ENCODE measurements around the gene MARK4.
"Not testable (repeated sequence)": the region's sequence is repeated elsewhere in the genome, so short reads cannot be mapped to it uniquely, and the experiment has no call there.

Gene MARK4

GRCh38 chr19:45244133-45244794, 6.8 kb upstream of the MARK4 start:
- DNase-seq = no peak

GRCh38 chr19:45245334-45245787, 5.7 kb upstream of the MARK4 start, which contains the start of gene EXOC3L2:
EXOC3L2 (minus strand) TSS chr19:45245407; CDS start chr19:45239045, 6,362 bp downstream.
- DNase-seq = peak; percentile 61

GRCh38 chr19:45245826-45246225, 5.2 kb upstream of the MARK4 start:
- no peak for DNase-seq

GRCh38 chr19:45247136-45247535, 3.9 kb upstream of the MARK4 start:
- no peak for DNase-seq

- DNase-seq = no peak
Measured at GRCh38 chr19:45249261-45250033, 1.6 kb upstream of the MARK4 start.

GRCh38 chr19:45250216-45250831, 747 bp upstream of the MARK4 start:
- DNase-seq = no peak

GRCh38 chr19:45251452-45252354, 632 bp downstream of the MARK4 start:
- DNase-seq = no peak

GRCh38 chr19:45253396-45254027, 2.4 kb downstream of the MARK4 start:
- peak; percentile 28 for DNase-seq

- peak; percentile 33 for DNase-seq
Measured at GRCh38 chr19:45254044-45254531, 3.0 kb downstream of the MARK4 start.

GRCh38 chr19:45255611-45256157, 4.6 kb downstream of the MARK4 start:
- no peak for DNase-seq

- DNase-seq = no peak
Measured at GRCh38 chr19:45256836-45257235, 5.8 kb downstream of the MARK4 start.

- DNase-seq = no peak
Measured at GRCh38 chr19:45258862-45259261, 7.8 kb downstream of the MARK4 start.

- DNase-seq = no peak
Measured at GRCh38 chr19:45262570-45262969, 11.5 kb downstream of the MARK4 start.

- DNase-seq = no peak
Measured at GRCh38 chr19:45263013-45263412, 11.9 kb downstream of the MARK4 start.

- DNase-seq = no peak
Measured at GRCh38 chr19:45264781-45265317, 13.8 kb downstream of the MARK4 start.

GRCh38 chr19:45265375-45265774, 14.3 kb downstream of the MARK4 start:
- DNase-seq = no peak

GRCh38 chr19:45267296-45267695, 16.2 kb downstream of the MARK4 start:
- no peak for DNase-seq

- not testable (repeated sequence) for DNase-seq
Measured at GRCh38 chr19:45269939-45270338, 18.9 kb downstream of the MARK4 start.

GRCh38 chr19:45271098-45271734, 20.1 kb downstream of the MARK4 start:
- DNase-seq = no peak

GRCh38 chr19:45271735-45272108, 20.7 kb downstream of the MARK4 start:
- DNase-seq = no peak

GRCh38 chr19:45273521-45273855, 22.4 kb downstream of the MARK4 start:
- no peak for DNase-seq
